GM19035 (cell line): ENCODE results near the gene CRYBG2.
A peak's percentile ranks its signal among the peaks of the same experiment; 100 is the strongest.
"Not testable (repeated sequence)": the region's sequence is repeated elsewhere in the genome, so short reads cannot be mapped to it uniquely, and the experiment has no call there.

Experiments used
- ATAC-seq: cut with Tn5 transposase; IDR thresholded peaks from one replicate; pipeline ENCODE4 v1.9.1; 2021; ENCODE audit not compliant: unreplicated experiment

Gene CRYBG2

GRCh38 chr1:26351590-26352337 is 2.2 kb downstream of the CRYBG2 start:
- no peak for ATAC-seq

GRCh38 chr1:26350701-26351589 is 3.0 kb downstream of the CRYBG2 start:
- ATAC-seq, result no peak

- no peak for ATAC-seq
Observed at GRCh38 chr1:26350343-26350700, 3.6 kb downstream of the CRYBG2 start.

DNA sequence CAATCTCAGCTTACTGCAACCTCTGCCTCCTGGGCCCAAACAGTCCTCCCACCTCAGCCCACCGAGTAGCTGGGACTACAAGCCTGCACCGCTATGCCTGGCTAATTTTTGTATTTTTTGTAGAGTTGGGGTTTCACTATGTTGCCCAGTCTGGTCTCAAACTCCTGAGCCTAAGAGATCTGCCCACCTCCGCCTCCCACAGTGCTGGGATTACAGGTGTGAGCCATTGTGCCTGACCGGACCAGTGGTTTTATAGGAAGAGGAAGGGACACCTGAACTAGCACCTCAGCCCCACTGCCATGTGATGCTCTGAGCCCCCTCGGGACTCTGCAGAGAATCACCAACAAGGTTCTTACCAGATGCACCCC is 4.1 kb downstream of the CRYBG2 start:
- no peak for ATAC-seq

DNA sequence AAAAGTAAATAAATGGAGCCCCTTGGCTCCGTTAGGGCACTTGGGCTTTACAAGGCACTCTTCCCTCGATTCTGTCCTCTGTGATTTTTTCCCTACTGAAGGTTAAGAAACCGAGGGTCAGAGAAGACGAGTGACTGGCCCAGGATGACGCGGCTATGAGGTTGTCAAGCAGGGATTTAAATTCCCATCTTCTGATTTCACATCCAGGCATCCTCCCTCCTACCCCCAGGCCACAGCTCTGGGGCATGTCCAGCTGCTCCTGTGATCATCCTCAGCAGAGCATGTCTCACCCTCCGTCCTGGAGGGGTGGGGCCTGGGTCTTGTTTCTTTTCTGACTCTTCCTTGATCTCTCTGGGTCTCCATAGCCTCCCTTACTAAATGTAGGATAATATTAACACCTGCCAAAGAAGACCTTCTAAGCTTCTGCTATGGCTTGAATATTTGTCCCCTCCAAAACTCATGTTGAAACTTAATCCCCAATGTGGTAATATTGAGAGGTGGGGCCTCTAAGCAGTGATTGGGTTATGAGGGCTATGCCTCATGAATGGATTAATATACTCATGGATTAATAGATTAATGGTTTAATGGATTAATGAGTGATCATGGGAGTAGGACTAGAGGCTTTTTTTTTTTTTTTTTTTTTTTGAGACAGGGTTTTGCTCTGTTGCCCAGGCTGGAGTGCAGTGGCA is 4.6 kb downstream of the CRYBG2 start:
- ATAC-seq, result no peak

- ATAC-seq, result no peak
Observed at GRCh38 chr1:26346274-26347033, 7.5 kb downstream of the CRYBG2 start.

DNA sequence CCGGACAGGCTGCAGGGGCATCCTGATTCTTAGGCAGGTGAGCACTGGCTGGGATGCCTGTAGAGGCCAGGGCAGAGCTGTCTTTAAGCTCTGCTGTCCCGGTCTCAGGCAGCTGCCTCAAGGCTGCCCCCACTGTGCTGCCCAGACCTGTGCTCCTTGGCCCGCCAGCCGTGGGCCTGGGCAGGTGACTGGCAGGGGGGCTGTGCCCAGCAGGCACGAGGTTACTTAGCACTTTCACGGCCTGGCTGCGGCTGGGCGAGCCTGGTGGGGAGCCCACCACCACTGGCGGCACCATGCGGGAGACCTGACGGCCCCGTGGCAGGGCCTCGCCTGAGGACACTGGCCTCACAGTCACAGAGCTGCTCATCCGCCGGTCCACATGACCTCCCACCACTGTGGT is 8.2 kb downstream of the CRYBG2 start:
- ATAC-seq, result no peak

GRCh38 chr1:26344147-26344920 is 9.6 kb downstream of the CRYBG2 start:
- ATAC-seq, result no peak

DNA sequence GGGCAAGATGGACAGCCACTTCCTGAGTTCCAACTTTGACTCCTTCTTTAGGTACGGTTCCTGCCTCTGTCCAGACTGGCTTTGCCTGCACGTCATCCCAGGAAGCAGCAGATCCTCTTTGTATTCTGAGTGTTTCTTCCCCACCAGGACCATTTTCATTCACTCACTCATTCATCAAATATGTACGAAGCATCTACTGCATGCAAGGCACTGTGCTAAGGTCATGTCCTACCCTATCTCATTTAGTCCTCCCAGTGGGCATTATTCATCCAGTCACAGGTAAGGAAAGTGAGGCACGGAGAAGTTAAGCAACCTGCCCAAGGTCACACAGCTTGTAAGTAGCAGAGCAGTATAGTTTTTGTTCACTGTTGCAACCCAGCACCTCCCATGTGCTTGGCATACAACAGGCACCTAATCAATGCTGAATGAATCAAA is 13.9 kb downstream of the CRYBG2 start:
- no peak for ATAC-seq

DNA sequence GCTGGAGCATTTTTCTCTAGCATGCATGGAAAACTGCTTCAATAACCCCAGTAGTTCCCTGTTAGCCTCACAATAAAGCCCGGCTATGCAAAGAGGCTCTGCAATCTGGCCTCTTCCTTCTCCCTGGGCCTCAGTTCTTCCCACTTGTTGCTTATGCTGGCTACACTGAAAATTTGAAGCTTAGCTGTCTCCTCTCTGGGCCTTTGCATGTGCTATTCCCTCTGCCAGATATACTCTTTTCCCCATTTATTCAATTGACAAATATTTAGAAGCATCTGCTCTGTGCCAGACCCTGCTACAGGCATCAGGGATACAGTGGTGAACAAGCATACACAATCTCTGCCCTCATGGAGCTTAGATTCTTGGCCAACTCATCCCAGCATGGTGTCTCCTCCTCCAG is 15.3 kb downstream of the CRYBG2 start:
- ATAC-seq, result no peak

GRCh38 chr1:26337625-26338024 is 16.3 kb downstream of the CRYBG2 start:
- ATAC-seq, result no peak

GRCh38 chr1:26337206-26337535 is 16.8 kb downstream of the CRYBG2 start:
- no peak for ATAC-seq

GRCh38 chr1:26336477-26337205 is 17.3 kb downstream of the CRYBG2 start:
- peak; percentile 81 for ATAC-seq

GRCh38 chr1:26335774-26336476 is 18.0 kb downstream of the CRYBG2 start:
- no peak for ATAC-seq

- not testable (repeated sequence) for ATAC-seq
Observed at GRCh38 chr1:26333312-26333711, 20.6 kb downstream of the CRYBG2 start.

DNA sequence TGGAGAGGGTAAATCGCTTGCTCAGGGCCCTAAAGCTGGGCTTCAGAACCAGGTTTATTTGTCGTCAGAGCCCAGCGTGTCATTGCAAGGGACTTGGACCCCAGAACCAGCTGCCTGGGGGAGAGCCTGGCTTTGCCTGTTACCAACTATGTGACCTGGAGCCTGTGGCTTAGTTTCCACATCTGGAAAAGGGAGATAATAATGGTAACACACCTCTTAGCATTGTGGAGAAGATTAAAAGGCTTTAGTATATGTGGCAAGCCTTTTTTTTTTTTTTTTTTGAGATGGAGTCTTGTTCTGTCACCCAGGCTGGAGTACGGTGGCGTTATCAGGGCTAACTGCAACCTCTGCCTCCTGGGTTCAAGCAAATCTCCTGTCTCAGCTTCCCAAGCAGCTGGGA is 23.7 kb downstream of the CRYBG2 start:
- no peak for ATAC-seq

- ATAC-seq, result not testable (repeated sequence)
Observed at GRCh38 chr1:26329380-26329779, 24.6 kb downstream of the CRYBG2 start.

GRCh38 chr1:26328597-26328996 is 25.3 kb downstream of the CRYBG2 start:
- no peak for ATAC-seq

DNA sequence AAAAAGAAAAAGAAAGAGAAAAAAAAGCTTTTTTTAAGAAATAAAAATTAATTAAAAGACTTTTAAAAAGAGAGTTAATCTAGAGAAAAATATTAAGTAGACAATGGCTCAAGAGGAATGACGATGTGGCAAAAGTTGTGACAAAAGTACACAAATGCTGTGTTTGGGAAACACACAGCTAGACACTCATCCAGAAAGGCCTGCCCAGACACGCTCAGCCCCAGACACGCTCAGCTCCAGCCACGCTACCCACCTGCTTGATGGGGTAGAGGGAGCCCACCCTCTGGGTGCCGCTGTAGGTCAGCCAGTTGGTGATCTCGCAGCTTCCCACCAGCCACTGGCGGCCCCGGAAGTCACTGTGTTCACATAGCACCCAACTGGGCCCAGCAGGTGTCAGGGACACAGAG is 26.0 kb downstream of the CRYBG2 start:
- ATAC-seq, result no peak
